Hepatocyte (in vitro differentiated cells): ENCODE data around the gene KATNB1.

ENCODE experiments used
- CTCF ChIP-seq: fragments of 200-600 bp; sonication (generic); IDR thresholded peaks from 2 replicates; pipeline ENCODE4 v1.5.1; 2016; ENCODE audit warnings: antibody characterized with exemption, mild to moderate bottlenecking; ENCODE audit not compliant: poor library complexity
- EZH2 ChIP-seq: fragments of 200-600 bp; sonication (generic); IDR thresholded peaks from 2 replicates; pipeline ENCODE4 v1.6.1; 2016; ENCODE audit warnings: antibody characterized with exemption, mild to moderate bottlenecking, borderline replicate concordance
- EZH2phosphoT487 ChIP-seq: fragments of 200-600 bp; sonication (generic); IDR thresholded peaks from one replicate; pipeline ENCODE4 v1.6.1; 2018; ENCODE audit warnings: antibody characterized with exemption, mild to moderate bottlenecking, low read depth, moderate library complexity; ENCODE audit not compliant: unreplicated experiment, severe bottlenecking

- TF ChIP-seq CTCF, result no peak
- no peak for TF ChIP-seq EZH2
- TF ChIP-seq EZH2phosphoT487, result no peak
Measured at GRCh38 chr16:57686577-57686976, 49.0 kb upstream of the KATNB1 start.
